Choroid plexus epithelial cell (primary cell): ENCODE results near the gene SAC3D1.
A peak's percentile ranks its signal among the peaks of the same experiment; 100 is the strongest.
"Not testable (repeated sequence)": the region's sequence is repeated elsewhere in the genome, so short reads cannot be mapped to it uniquely, and the experiment has no call there.

Experiments
- DNase-seq: peaks from one replicate; pipeline ENCODE4 v3.0.0-alpha.2; 2010; ENCODE audit warnings: low read depth
- H3K4me3 ChIP-seq: 2 replicates; pipeline ENCODE4 v1.5.1; 2011; ENCODE audit warnings: low read depth, mild to moderate bottlenecking, control low read depth, low read length, moderate library complexity
- TF ChIP-seq, protein P1 (sequence below): conservative IDR thresholded peaks from 2 replicates; pipeline ENCODE4 v1.5.1; 2011; ENCODE audit warnings: low read depth, mild to moderate bottlenecking, control low read depth, inconsistent platforms, low read length, moderate library complexity

SAC3D1 gene

DNA sequence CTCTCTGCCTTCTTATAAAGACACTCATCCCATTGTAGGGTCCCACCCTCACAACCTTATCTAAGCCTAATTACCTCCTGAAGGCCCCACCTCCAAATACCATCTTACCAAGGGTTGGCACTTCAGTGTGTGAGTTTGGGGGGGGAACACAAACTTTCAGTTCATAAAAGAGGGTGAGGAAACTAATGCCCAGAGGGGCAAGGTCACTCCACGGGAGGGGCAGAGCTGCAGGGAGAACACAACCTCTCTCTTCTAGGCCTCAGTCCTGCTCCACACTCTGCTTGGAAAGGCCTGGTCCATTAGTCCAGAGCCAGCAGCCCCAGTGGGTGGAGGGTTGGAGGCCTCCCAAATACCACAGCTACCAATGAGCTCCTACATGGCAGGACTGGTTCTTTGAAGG lies 41.5 kb upstream of the SAC3D1 start:
- no peak overlapping the region for H3K4me3 ChIP-seq
- TF ChIP-seq, protein P1, sequence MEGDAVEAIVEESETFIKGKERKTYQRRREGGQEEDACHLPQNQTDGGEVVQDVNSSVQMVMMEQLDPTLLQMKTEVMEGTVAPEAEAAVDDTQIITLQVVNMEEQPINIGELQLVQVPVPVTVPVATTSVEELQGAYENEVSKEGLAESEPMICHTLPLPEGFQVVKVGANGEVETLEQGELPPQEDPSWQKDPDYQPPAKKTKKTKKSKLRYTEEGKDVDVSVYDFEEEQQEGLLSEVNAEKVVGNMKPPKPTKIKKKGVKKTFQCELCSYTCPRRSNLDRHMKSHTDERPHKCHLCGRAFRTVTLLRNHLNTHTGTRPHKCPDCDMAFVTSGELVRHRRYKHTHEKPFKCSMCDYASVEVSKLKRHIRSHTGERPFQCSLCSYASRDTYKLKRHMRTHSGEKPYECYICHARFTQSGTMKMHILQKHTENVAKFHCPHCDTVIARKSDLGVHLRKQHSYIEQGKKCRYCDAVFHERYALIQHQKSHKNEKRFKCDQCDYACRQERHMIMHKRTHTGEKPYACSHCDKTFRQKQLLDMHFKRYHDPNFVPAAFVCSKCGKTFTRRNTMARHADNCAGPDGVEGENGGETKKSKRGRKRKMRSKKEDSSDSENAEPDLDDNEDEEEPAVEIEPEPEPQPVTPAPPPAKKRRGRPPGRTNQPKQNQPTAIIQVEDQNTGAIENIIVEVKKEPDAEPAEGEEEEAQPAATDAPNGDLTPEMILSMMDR, result no peak
- no peak for DNase-seq

DNA sequence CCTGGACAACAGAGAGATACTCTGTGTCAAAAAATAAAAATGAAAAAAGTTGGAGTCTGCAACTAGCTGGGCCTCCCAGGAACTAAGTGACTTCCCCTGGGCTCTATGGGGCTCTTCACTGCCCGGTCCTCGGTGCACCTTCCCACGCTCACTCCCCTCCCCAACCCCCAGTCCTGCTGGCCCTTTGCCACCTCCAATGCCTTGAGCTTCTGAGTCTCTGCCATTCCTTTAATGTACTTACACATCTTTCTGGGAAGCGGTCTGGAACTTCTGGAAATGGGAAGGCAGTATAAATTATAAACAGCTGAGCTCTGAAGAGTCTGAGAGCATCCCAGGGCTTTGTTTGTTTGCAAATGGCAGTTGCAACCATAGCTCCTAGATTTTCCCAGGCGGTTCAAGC lies 38.3 kb upstream of the SAC3D1 start:
- H3K4me3 ChIP-seq, result no peak overlapping the region
- no peak for DNase-seq
- TF ChIP-seq, protein P1, result no peak

DNA sequence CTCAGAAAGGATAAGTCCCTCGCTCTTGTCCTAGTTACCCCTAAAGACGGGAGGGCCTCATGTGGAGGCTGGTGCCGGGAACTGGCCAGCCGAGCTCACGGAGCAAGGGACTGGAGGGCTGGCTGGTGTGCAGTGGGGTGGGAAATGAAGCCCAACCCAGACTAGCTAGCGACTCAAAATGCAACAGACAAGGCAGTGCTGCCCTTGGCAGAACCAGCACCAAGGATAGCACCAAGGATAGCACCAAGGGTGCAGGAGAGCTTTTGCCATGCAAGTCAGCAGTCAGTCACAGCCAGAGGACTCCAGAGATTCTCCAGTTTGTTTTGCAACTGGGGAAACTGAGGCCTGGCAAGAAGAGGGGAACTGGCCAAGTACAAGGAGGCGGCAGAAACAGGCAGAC lies 37.7 kb upstream of the SAC3D1 start:
- H3K4me3 ChIP-seq, result no peak overlapping the region
- TF ChIP-seq, protein P1, result no peak
- DNase-seq, result peak; percentile 67

DNA sequence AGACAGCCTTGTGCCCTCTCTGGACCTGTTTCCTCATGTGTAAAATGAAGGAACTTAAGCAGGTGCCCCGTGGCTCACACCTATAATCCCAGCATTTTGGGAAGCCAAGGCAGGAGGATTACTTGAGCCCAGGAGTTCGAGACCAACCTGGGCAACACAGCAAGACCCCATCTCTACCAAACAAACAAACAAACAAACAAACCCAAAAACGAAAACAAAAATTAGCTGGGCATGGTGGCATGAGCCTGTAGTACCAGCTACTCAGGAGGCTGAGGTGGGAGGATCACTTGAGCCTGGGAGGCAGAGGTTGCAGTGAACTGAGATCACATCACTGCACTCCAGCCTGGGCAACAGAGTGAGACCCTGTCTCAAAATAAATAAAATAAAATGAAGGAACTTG lies 37.0 kb upstream of the SAC3D1 start:
- H3K4me3 ChIP-seq, DNase-seq: not testable (repeated sequence)

DNA sequence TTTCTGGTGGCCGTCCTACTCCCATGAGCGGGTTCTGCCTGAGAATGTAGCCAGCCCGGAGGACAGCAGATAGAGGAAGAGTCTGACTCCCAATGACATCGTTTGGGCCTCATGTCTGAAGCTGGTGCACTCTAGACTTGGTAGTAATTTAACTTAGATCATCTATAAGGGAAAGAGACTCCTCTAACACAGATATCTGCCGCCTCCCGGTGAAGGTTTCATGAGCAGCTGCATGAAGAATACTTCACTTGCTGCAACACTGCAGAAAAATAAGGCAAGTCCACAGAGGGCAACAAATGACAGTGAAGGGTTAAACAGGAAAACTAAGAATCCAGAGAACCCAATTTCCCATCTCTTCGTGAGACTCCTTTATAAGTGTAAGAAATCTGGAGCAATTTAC lies 33.0 kb upstream of the SAC3D1 start:
- TF ChIP-seq, protein P1, result peak; percentile 15
- H3K4me3 ChIP-seq, result no peak overlapping the region
- DNase-seq, result no peak

DNA sequence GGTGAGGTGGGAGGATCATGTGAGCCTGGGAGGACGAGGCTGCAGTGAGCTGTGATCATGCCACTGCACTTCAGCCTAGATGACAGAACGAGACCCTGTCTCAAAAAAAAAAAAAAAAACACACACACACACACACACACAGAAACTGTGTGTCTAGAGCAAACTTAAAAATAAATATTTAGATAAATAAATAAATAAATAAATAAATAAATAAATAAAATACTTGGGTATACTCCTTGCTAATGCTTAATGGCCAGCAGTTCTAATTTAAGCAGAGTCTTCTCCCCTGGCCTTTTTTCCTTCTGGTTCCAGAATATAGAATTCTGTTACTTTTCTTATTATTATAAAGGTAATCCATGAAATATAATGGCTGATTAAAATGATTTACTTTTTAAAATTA lies 32.1 kb upstream of the SAC3D1 start:
- TF ChIP-seq, protein P1, result no peak

DNA sequence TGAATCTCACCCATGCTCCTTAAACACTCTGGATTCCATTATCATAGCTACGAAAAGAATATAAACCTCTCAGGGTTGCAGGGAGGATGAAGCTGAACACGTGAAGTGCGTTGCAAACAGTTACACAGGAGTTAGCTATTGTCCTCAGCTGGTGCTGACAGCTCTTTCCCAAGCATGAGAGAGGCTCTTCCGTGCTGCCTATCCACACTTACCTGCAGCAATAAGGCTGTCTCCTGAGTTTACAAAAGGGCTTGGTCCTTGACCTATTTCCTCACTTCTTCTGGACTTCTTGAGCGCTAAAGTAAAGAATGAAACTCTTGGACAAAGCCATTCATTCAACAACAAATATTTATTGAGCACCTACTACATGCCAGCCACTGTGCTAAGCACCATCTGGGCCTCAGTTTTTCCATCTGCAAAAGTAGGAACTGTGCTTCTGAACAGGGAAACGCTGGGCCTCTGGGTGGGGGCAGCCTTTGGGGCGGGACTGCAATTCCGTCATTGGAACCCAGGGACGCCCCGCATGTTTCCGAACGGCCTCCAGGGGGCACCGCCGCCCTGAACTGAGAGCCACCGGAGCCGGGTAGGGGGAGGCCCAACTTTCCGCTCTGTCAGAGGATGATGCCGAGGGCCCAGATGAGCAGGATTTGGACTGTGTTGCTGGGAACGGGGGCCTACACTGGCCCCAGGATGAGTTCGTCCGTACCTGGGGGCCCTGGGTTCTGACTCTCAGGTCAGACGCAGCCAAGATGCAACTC lies 27.7 kb upstream of the SAC3D1 start:
- peak; percentile 90 for DNase-seq
- H3K4me3 ChIP-seq, result peak overlapping the region; percentile 84
- TF ChIP-seq, protein P1, result peak; percentile 85

More for the DNA sequence above, 32.1 kb upstream of the SAC3D1 start:
- DNase-seq, result no peak
- H3K4me3 ChIP-seq, result no peak overlapping the region
